CD4-positive, alpha-beta memory T cell (primary cell): Measurements from ENCODE around the gene NDUFS6. TPM values are rescaled to one million over a fixed set of nuclear protein-coding genes. Genes with fewer than 3 reads are reported as not detected.
A peak's percentile ranks its signal among the peaks of the same experiment; 100 is the strongest.

ENCODE experiments used
- CTCF ChIA-PET: fragments of 350-600 bp; sonication (Branson Sonifier 250); formaldehyde crosslinking; loops from one replicate; lab custom pipeline; 2021; ENCODE audit warnings: inconsistent platforms; ENCODE audit not compliant: partially characterized antibody; lab: Charles Lee
- POLR2A ChIA-PET: fragments of 350-600 bp; sonication (Branson Sonifier 250); formaldehyde crosslinking; loops from one replicate; lab custom pipeline; 2021; ENCODE audit not compliant: partially characterized antibody; lab: Charles Lee
- DNase-seq, 5 donors: peaks; one replicate each; pipeline versions ENCODE4 v3.0.0 to v3.0.0-alpha.2; 2020 to 2022; ENCODE audit warnings: mixed read lengths in 1 of 5
- H3K27ac ChIP-seq: one replicate; pipeline ENCODE4 v1.7.0; 2013; ENCODE audit warnings: low read depth, low read length
- H3K27me3 ChIP-seq: 2 replicates; pipeline ENCODE4 v1.7.0; 2013; ENCODE audit warnings: mild to moderate bottlenecking, low read length, moderate library complexity; ENCODE audit not compliant: insufficient read depth
- H3K36me3 ChIP-seq: 2 replicates; pipeline ENCODE4 v1.7.0; 2013; ENCODE audit warnings: mild to moderate bottlenecking, low read length, moderate library complexity; ENCODE audit not compliant: insufficient read depth
- H3K4me1 ChIP-seq: 2 replicates; pipeline ENCODE4 v1.7.0; 2013; ENCODE audit warnings: mild to moderate bottlenecking, low read length, moderate library complexity; ENCODE audit not compliant: insufficient read depth
- H3K4me3 ChIP-seq, 2 donors: one replicate each; pipeline ENCODE4 v1.7.0; 2013; ENCODE audit warnings: low read length in 2 of 2, mild to moderate bottlenecking in 1 of 2
- H3K9me3 ChIP-seq, 2 donors: one replicate each; pipeline ENCODE4 v1.7.0; 2013; ENCODE audit warnings: low read length in 2 of 2, control low read depth in 1 of 2; ENCODE audit not compliant: control insufficient read depth in 1 of 2
- H3K27ac Mint-ChIP-seq, 7 donors: one replicate each; pipeline ENCODE4 v1.8.0; 2020 to 2021; ENCODE audit warnings: mixed read lengths in 7 of 7, mild to moderate bottlenecking in 6 of 7, inconsistent platforms in 3 of 7, moderate library complexity in 3 of 7
- H3K27me3 Mint-ChIP-seq, 2 donors: one replicate each; pipeline ENCODE4 v1.8.0; 2020 to 2021; ENCODE audit warnings: mixed read lengths in 2 of 2
- H3K36me3 Mint-ChIP-seq, 2 donors: one replicate each; pipeline ENCODE4 v1.8.0; 2020 to 2021; ENCODE audit warnings: mixed read lengths in 2 of 2, inconsistent platforms in 1 of 2, mild to moderate bottlenecking in 1 of 2
- H3K4me1 Mint-ChIP-seq, 4 donors: one replicate each; pipeline ENCODE4 v1.8.0; 2020 to 2021; ENCODE audit warnings: mixed read lengths in 4 of 4, mild to moderate bottlenecking in 1 of 4
- H3K4me3 Mint-ChIP-seq, 8 donors: one replicate each; pipeline ENCODE4 v1.8.0; 2020 to 2021; ENCODE audit warnings: mixed read lengths in 8 of 8, mild to moderate bottlenecking in 7 of 8, moderate library complexity in 6 of 8, inconsistent platforms in 3 of 8
- H3K9me3 Mint-ChIP-seq, 8 donors: one replicate each; pipeline ENCODE4 v1.8.0; 2020 to 2021; ENCODE audit warnings: mixed read lengths in 8 of 8, mild to moderate bottlenecking in 5 of 8, inconsistent platforms in 3 of 8, moderate library complexity in 1 of 8
- intact Hi-C: fragments of 100-400 bp; cut with micrococcal nuclease; formaldehyde crosslinking; loops from one replicate; pipeline ENCODE4 v1.15.1; 2023
- polyA plus RNA-seq, 2 donors: library from polyadenylated mRNA; unstranded; fragments of 300-500 nt; fragmentation: Illumina TruSeq; gene quantifications; one replicate each; pipeline ENCODE4 v1.2.3, GENCODE V29; 2021
- total RNA-seq, 2 experiments: library from RNA; stranded (reverse); gene quantifications; one replicate each; pipeline ENCODE4 v1.2.3, GENCODE V29; 2021

NDUFS6 gene
- total RNA-seq (10 to 100 TPM; 14.4 to 16.9 TPM), polyA plus RNA-seq (10 to 100 TPM; 60.1 to 79.0 TPM)

DNA sequence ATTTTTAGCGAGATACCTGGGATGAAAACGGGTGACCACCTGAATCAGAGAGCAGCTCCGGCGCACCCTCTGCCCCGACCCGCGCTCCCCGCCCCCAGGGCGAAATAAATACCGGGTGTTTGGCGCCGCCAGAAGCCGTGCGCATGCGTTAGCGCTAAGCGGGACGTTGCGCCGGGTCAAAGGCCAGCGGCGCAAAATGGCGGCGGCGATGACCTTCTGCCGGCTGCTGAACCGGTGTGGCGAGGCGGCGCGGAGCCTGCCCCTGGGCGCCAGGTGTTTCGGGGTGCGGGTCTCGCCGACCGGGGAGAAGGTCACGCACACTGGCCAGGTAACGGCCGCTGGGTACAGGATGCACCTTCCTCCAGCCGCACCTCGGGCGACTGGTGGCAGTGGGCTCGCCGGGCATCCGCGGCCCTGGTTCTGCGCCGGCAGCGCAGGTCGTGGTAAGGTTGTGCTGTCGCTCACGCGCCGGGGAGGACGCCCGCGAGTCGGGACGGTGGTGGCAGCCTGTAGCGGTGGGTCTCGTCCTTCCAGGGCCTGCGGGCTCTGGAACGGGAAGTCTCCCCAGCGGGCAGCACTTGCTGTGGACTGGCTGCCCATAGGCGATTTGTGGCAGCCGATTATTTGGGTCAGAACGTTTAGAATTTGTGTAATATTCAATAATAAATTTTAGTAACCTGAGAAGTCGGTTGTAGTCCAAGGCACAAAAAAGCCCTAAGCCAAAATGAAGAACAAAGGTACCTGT, at the start of gene NDUFS6:
Gene NDUFS6 (plus strand): TSS at position 186 of the 745 bp plus-strand sequence. CDS start 11 bp downstream, at position 197.
- H3K9me3 Mint-ChIP-seq = no peaks in the 10 kb centered on the region
- ChIA-PET POLR2A (interaction anchor here (1.1 to 3.1 kb wide), 5 partner anchors 9 to 167 kb away, joined by 3 to 47 read pairs (median 4); no protein-coding TSS in a partner anchor), CTCF (interaction anchor here (1.3 to 2.6 kb wide), 3 partner anchors 9 to 63 kb away, joined by 5 to 10 read pairs (median 8); no protein-coding TSS in a partner anchor)
- H3K36me3 Mint-ChIP-seq = peaks cover 29 to 69% of the 10 kb centered on the region in 2 donors
- H3K4me1 ChIP-seq = peaks cover 61% of the 10 kb centered on the region
- peak within 1 kb of the TSS; percentile 91 for H3K27ac ChIP-seq
- H3K4me1 Mint-ChIP-seq = peaks cover 27 to 70% (median 44%) of the 10 kb centered on the region in 4 donors
- intact Hi-C loops = loop anchor here (1.0 to 5.0 kb wide), 4 partner anchors 9 to 277 kb away; no protein-coding TSS in a partner anchor
- H3K4me3 Mint-ChIP-seq = peak within 1 kb of the TSS; percentile 94 to 99 (median 96)
- H3K36me3 ChIP-seq = peaks cover 48% of the 10 kb centered on the region
- DNase-seq = peak; percentile 65 to 78 (median 76)
- H3K27ac Mint-ChIP-seq = peak within 1 kb of the TSS; percentile 92 to 100 (median 99)
- H3K9me3 ChIP-seq = no peaks in the 10 kb centered on the region
- H3K27me3 ChIP-seq = no peaks in the 10 kb centered on the region
- H3K4me3 ChIP-seq = peak within 1 kb of the TSS; percentile 93 to 97
- H3K27me3 Mint-ChIP-seq = no peaks in the 10 kb centered on the region

GRCh38 chr5:1751864-1752822, 49.1 kb upstream of the NDUFS6 start:
- Mint-ChIP-seq H3K27me3 (peaks cover 1 to 8% of the 10 kb centered on the region in 2 donors), H3K4me3 (no peak overlapping the region), H3K27ac (no peak overlapping the region), H3K4me1 (no peaks in the 10 kb centered on the region), H3K9me3 (no peaks in the 10 kb centered on the region), H3K36me3 (no peaks in the 10 kb centered on the region)
- Histone ChIP-seq H3K27ac (no peak overlapping the region), H3K4me1 (no peaks in the 10 kb centered on the region), H3K36me3 (no peaks in the 10 kb centered on the region), H3K9me3 (no peaks in the 10 kb centered on the region), H3K27me3 (no peaks in the 10 kb centered on the region), H3K4me3 (no peak overlapping the region)
- DNase-seq = no peak
- POLR2A ChIA-PET = no interaction called here
- CTCF ChIA-PET = interaction anchor here (0.7 kb wide), 1 partner anchor 14 kb away, joined by 3 read pairs; no protein-coding TSS in a partner anchor
- intact Hi-C loops = no loop called here

- Mint-ChIP-seq H3K4me1 (no peaks in the 10 kb centered on the region), H3K4me3 (no peak overlapping the region), H3K9me3 (no peaks in the 10 kb centered on the region), H3K36me3 (no peaks in the 10 kb centered on the region), H3K27ac (no peak overlapping the region), H3K27me3 (peaks cover 1 to 8% of the 10 kb centered on the region in 2 donors)
- intact Hi-C loops = no loop called here
- no peaks in the 10 kb centered on the region for H3K4me1 ChIP-seq
- no peaks in the 10 kb centered on the region for H3K36me3 ChIP-seq
- H3K4me3 ChIP-seq = no peak overlapping the region
- POLR2A ChIA-PET = no interaction called here
- CTCF ChIA-PET = interaction anchor here (0.7 kb wide), 1 partner anchor 15 kb away, joined by 3 read pairs; no protein-coding TSS in a partner anchor
- no peak for DNase-seq
- H3K27ac ChIP-seq = no peak overlapping the region
- H3K9me3 ChIP-seq = no peaks in the 10 kb centered on the region
- no peaks in the 10 kb centered on the region for H3K27me3 ChIP-seq
Measured at GRCh38 chr5:1752881-1753280, 48.3 kb upstream of the NDUFS6 start.

DNA sequence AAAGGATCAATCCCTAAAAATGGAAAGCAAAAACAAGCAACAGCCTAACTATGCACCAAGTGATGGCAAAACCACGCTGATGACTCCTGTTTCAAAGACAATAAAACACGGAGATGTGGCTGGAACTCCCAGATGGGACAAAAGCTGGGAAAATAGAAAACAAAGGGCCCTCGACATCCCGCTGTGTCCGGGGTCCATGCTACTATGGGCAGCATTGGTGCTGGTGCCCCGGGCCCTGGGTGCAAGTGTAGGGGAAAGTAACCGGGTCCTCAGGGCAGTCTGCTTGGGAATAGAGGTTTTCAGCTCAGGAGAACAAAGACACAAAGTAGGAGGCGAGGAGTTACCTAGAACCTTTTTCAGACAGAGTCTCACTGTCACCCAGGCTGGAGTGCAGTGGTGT, 47.7 kb upstream of the NDUFS6 start:
- intact Hi-C loops = no loop called here
- POLR2A ChIA-PET = no interaction called here

DNA sequence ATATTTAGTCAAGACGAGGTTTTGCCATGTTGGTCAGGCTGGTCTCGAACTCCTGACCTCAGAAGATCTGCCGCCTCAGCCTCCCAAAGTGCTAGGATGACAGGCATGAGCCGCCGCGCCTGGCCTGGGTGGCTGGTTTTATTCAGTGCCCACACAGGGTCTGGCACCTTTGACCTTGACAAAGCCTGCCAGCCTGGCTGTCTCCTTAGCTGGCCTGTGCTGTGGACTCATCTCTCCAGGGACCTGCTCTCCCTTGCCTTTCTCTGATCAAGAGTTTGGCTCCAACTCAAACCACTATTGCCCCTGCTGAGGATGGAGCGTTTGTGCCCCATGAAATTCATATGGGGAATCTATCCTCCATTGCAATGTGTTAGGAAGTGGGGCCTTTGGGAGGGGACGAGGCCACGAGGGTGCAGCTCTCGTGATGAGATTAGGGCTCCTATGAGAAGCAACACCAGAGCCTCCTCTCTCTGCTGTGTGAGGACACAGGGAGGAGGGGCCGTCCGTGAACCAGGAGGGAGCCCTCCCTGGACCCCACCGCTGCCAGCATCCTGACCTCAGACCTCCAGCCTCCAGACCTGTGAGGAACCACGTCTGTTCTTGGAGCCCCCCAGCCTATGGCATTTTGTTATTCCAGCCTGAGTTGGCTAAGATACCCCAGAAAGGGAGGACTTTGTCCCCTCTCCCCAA, 46.5 kb upstream of the NDUFS6 start:
- H3K27ac ChIP-seq = no peak overlapping the region
- POLR2A ChIA-PET = no interaction called here
- Mint-ChIP-seq H3K9me3 (peaks cover 0 to 11% (median 7%) of the 10 kb centered on the region in 8 donors), H3K27me3 (peaks cover 1 to 8% of the 10 kb centered on the region in 2 donors), H3K4me1 (no peaks in the 10 kb centered on the region), H3K27ac (no peak overlapping the region), H3K4me3 (no peak overlapping the region), H3K36me3 (peaks cover 0 to 7% of the 10 kb centered on the region in 2 donors)
- H3K9me3 ChIP-seq = no peaks in the 10 kb centered on the region
- H3K4me1 ChIP-seq = no peaks in the 10 kb centered on the region
- CTCF ChIA-PET = interaction anchor here (0.9 kb wide), 1 partner anchor 53 kb away, joined by 4 read pairs; no protein-coding TSS in a partner anchor
- no peaks in the 10 kb centered on the region for H3K36me3 ChIP-seq
- intact Hi-C loops = no loop called here
- DNase-seq = no peak
- no peaks in the 10 kb centered on the region for H3K27me3 ChIP-seq
- H3K4me3 ChIP-seq = no peak overlapping the region

More for the DNA sequence above, 47.7 kb upstream of the NDUFS6 start:
- H3K36me3 Mint-ChIP-seq = peaks cover 0 to 3% of the 10 kb centered on the region in 2 donors
- no peaks in the 10 kb centered on the region for H3K9me3 ChIP-seq
- H3K36me3 ChIP-seq = no peaks in the 10 kb centered on the region
- DNase-seq = no peak
- H3K27me3 ChIP-seq = no peaks in the 10 kb centered on the region
- no peak overlapping the region for H3K27ac Mint-ChIP-seq
- CTCF ChIA-PET = interaction anchor here (0.7 kb wide), 1 partner anchor 15 kb away, joined by 3 read pairs; no protein-coding TSS in a partner anchor
- no peak overlapping the region for H3K4me3 Mint-ChIP-seq
- no peak overlapping the region for H3K27ac ChIP-seq
- H3K4me1 ChIP-seq = no peaks in the 10 kb centered on the region
- no peaks in the 10 kb centered on the region for H3K4me1 Mint-ChIP-seq
- no peak overlapping the region for H3K4me3 ChIP-seq
- peaks cover 1 to 8% of the 10 kb centered on the region in 2 donors for H3K27me3 Mint-ChIP-seq
- H3K9me3 Mint-ChIP-seq = peaks cover 0 to 6% (median 3%) of the 10 kb centered on the region in 8 donors

- Histone ChIP-seq H3K36me3 (no peaks in the 10 kb centered on the region), H3K4me3 (no peak overlapping the region), H3K27me3 (no peaks in the 10 kb centered on the region), H3K4me1 (no peaks in the 10 kb centered on the region), H3K9me3 (no peaks in the 10 kb centered on the region), H3K27ac (no peak overlapping the region)
- H3K4me1 Mint-ChIP-seq = no peaks in the 10 kb centered on the region
- intact Hi-C loops = no loop called here
- H3K36me3 Mint-ChIP-seq = peaks cover 0 to 7% of the 10 kb centered on the region in 2 donors
- POLR2A ChIA-PET = no interaction called here
- peaks cover 0 to 11% (median 7%) of the 10 kb centered on the region in 8 donors for H3K9me3 Mint-ChIP-seq
- H3K27ac Mint-ChIP-seq = no peak overlapping the region
- no peak for DNase-seq
- CTCF ChIA-PET = no interaction called here
- peaks cover 1 to 8% of the 10 kb centered on the region in 2 donors for H3K27me3 Mint-ChIP-seq
- H3K4me3 Mint-ChIP-seq = no peak overlapping the region
Measured at GRCh38 chr5:1755321-1755949, 45.8 kb upstream of the NDUFS6 start.
